GM21737 (cell line): ENCODE data around the gene MAB21L3.

Experiments used
- ATAC-seq: cut with Tn5 transposase; IDR thresholded peaks from one replicate; pipeline ENCODE4 v1.9.1; 2021; ENCODE audit warnings: mild to moderate bottlenecking, moderate library complexity; ENCODE audit not compliant: unreplicated experiment

MAB21L3 gene

DNA sequence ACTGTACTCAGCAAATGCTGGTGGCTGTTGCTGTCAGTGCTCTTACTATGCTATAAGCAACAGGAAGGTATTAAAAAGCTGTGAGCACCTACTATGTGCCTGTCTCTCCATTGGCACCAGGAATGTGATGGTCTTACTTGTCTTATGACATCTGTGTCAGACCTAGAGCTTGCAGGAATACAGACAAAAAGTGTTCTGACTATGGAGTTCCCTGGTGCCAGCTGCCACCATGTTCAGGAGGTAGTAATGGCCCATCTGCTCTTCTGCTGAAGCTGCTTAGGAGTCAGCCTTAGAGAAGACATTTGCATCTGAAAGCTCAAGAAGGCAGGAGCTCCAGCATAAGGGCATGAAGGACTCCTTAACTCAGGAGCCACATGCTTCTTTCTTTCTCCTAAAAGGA lies 52.3 kb downstream of the MAB21L3 start:
- no peak for ATAC-seq

DNA sequence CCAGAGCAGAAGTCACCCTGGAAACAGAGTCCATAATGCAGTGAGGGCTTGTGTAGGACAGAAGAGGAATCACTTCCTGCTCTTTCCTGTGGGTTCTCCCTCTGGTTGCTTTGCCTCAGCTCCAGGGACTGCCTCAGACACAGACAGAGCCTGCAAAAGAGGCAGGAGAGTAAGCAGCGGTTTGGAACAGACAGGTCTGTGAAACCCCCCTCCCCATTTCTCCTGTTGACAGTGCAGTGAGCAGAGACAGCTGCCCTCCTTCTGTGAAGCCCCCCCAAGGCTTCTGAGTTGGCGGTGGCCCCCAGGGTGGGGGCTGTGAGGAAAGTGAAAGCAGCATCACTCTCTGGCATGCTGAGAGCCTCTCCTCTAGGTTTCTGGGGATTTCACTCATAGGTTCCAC lies 53.0 kb downstream of the MAB21L3 start:
- ATAC-seq, result no peak

DNA sequence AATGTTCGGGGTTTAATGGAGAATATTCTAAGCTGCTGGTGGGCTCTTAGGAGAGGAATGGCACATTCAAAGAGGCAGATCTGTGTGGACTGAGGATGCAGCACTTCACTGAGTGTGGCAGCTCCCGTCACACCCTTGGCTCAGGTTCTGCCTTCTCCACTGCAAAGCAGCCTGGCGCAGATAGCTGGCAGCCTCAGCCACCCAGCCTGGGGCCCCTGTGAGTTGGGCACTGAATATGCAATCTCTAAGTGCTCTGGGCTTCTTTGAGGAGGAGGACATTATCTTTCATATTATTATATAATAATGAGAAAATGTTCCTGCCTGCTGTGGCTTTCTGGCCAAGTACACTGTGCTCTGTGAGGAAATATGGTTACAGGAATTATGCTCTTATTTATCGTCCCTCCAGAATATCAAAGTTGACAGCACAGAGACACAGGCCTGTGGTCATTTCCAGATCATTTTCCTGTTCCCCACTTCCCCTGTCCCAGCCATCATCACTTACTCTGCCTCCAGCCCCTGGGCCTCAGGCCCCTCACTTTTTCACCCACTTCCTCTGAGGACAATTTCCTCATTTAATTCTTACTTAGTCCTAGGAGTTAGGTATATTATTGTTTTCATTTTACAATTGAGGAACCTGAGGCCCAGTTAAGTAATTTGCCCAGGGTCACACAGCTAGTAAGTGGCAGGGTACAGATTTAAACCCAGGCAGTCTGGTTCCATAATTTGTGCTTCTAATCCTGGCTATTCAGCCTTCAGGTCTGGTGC lies 53.6 kb downstream of the MAB21L3 start:
- no peak for ATAC-seq

DNA sequence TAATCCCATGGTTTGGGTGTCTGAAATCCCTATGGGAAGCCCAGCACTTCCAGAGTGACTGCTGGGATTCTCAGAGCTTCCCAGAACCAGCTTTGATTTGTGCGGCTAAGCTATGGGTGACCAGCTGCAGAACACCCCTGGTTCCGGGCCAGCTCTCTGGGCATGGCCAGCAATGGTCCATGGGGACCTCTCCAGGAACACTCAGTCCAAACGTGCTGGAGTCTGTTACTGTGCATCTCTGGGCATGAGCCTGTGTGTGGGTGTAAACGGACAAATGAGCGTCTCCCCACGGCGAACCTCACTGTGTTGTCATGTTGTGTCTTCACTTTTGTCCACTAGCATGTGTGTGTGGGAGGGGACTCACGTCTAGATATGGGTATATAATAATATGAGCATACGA lies 54.4 kb downstream of the MAB21L3 start:
- ATAC-seq, result no peak

DNA sequence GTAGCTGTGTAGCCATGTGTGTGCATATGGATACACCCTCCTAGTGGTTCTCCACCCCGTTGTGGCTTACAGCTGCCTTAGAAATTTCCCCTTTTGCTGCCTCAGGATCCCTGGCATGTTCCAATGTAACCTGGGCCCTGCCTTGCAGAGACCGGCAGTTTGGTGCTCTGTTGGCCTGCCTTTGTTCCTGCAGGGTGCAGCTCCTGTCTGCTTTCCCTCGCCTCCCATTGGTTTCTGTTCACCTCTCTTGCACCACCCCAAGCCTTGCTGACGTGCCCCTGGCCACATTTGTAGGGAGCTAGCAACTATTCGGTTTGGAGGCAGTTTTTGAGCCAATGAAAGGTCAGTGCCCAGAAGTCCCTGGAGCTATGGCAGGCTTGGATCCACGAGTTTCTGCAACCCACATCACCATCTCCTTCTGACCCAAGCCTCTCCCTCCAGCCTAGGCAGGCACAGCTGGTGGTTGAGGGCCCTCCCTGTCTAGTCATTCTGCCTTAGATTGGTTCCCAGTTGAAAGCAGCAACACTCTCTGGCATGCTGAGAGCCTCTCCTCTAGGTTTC lies 54.9 kb downstream of the MAB21L3 start:
- ATAC-seq, result no peak

DNA sequence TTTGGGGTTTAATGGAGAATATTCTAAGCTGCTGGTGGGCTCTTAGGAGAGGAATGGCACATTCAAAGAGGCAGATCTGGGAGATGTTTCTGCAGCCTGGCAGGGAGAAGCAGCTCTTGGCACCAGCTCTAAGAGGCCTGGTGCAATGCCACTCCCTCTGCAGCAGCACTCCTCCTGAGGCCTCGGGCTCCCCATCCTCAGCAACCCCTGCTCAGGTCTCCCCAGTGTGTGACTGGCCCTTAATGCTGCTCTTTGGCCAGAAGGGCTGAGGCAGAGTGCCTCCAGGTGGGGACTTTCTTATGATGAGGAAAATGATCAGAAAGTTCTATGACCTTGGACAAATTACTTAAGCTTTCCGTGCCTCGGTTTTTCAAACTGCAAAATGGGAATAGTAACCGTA lies 55.5 kb downstream of the MAB21L3 start:
- no peak for ATAC-seq

DNA sequence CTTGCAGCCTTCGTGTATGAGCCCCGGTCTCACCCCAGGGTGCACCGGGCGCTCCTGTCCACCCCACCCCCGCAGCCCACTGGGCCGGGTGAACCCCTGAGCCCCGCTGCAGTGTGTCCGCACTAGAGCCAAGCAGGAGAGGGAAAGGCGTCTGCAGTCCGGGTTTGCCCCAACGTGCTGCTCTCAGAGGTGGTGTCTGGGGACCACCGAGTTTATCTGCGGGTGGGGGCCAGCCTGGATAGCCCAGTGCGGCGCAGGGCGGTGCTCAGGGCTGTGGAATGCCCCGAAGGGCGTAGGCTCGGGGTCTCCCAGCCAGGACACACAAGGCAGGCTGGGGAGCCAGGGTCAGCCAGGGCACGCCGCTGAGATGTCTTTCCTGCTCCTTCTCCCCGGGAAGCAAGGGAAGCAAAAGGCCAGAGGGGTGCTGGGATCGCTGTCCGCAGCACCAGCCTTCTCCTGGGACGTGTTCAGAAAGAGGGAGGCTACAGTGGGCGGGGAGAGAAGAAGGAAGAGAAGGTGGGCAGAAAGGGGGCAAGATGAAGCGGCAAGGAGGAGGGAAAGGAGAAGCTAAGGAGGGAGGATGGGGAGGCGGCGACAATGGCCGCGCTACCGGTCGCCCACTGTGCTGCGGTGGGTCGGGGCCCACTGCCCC lies 56.6 kb downstream of the MAB21L3 start:
- no peak for ATAC-seq

DNA sequence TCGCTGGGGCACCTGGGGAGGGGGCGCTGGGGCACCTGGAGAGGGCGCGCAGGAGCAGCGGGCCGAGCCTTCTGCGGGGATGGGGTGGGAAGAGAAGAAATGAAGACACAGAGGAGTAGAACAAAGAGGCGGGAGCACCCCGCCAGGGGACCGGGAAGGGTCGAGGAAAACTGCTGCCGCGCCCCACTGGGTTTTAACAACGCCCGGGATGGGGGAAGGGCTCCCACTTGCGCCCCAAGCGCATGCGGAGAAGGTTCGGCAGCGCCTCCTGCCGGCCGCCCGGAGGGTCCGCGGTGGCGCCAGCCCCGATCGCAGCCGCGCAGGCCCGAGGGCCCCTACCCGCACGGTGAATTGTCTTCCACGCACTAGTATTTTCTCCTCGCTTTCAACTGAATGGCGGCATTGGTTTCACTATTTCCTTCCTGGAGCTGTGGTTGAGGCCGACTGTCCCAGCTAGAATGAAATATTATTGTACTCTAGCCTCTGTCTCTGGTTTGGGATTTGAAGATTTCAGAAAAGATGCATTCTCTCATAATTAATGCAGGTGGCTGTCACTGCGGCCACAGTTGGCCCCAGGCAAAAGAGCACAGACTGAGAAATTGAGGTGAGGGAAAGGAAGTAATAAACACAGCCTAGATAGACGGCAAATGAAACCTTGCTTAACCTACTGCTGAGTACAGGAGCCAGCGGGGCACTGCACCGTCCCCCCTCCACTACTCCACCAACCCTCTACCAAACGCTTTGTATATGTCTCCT lies 57.3 kb downstream of the MAB21L3 start:
- ATAC-seq, result no peak

DNA sequence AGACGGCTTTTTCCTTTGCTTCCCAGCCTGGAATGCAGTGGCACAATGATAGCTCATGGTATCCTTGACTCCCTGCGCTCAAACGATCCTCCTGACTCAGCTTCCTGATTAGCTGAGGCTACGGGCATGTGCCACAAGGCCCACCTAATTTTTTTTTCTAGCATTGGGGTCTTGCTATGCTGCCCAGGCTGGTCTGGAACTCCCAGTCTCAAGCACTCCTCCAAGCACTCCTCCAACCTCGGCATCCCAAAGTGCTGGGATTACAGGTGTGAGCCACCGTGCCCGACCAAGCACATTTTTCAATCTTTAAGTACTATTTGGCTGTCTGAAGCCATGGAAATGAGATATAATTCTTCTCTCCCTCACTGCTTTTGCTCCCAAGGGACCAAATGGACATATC lies 58.7 kb downstream of the MAB21L3 start:
- no peak for ATAC-seq

DNA sequence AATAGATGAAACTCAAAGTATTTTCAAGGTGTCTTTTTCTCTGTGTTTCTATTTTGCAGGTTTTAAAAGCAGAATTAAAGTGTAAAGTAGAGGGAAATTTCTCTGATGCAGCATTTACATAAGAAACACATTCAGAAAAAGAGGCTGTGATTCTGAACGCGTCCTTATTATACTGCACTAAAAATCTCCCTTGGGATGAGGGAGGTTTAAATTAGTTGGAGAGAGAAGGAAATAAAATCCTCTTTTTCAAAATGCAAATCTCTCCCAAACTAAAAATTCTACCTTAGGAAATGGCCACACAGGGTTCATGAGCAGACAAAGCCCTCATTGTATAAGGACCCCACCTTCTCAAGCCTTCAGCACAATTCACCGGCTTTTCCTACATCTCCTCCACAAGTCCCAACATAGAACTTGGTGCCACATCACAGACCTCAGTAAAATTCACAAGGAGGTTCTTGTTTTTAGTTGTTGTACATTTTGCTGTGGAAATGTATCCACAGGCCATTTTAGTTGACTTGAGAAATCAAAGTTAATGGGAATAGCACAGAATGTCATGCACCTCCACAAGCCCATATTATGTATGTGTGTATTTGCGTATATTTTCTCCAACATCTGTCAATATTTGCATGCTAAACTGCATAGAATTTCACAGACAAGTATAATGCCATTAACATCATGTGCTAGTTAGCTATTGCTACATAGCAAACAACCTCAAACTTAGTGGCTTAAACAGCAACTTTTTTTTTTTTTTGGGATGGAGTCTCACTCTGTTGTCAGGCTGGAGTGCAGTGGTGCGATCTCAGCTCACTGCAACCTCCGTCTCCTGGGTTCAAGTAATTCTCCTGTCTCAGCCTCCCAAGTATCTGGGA lies 59.8 kb downstream of the MAB21L3 start:
- ATAC-seq, result no peak

DNA sequence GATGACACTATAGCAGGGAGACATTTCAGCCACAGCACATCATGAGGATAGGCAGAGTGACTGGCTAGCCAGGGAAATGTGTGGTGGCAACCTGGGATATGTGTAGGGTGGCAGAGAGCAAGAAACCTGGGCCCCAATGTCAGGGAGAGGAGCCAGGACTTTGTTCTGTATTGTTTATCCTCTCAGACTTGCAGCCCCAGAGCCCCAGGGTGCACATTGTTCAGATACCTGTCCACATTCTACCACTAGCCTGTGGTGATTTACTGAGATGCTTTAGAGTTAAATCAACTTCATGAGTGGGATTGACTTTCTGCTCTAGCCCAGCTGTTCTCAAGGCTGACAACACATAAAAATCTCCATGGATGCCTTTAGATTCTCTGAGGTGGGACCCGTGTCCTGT lies 61.5 kb downstream of the MAB21L3 start:
- ATAC-seq, result no peak

DNA sequence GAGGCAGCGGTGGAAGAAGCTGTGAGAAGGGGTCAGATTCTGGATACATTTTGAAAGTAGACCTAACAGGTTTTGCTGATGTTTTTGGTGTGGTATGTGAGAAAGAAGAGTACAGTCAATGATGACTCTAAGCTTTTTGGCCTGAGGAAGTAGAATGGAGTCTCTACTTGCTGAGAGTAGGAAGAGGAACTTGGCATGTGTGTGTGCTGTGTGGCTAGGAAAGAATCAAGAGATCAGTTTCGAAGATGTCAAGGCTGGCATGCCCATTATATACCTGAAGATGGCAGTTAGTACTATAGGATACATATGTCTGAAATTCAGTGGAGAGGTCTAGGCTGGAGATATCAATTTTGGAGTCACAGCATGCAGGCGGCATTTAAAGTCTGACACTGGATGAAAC lies 64.4 kb downstream of the MAB21L3 start:
- no peak for ATAC-seq

DNA sequence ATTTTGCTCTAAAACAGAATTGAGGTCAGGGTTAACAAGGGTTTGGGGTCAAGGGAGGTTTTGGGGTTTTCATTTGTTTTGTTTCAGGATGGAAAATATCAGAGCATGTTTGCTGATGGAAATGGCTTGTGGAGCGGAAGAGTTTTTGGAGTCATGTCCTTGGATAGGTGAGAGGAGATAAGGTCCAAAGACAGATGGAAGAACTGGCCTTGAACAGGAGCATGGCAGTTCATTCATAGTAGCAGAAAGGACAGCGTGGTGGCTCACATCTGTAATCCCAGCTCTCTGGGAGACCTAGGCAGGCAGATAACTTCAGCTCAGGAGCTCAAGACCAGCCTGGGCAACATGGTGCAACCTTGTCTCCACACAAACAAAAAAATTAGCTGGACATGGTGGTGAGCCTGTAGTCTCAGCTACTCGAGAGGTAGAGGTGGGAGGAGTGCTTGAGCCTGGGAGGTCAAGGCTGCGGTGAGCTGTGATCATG lies 65.1 kb downstream of the MAB21L3 start:
- ATAC-seq, result no peak

DNA sequence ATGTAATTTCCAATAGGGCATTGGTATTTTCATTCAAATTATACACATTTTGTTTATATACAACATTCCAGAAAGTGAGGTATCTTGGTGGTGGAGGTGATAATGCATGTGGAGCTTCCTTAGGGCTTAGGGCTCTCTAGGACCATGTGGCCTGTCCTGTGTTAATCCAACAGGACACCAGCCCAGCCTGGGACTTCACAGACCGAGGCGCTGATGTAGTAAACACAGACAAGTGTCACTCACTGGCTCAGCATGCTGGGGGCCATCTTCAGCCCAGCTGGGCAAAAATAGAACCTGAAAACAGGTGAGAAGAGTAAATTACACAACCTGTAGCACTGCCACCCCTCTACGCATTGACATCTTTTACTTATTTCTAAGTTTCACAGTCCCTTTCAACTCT lies 66.7 kb downstream of the MAB21L3 start:
- no peak for ATAC-seq

DNA sequence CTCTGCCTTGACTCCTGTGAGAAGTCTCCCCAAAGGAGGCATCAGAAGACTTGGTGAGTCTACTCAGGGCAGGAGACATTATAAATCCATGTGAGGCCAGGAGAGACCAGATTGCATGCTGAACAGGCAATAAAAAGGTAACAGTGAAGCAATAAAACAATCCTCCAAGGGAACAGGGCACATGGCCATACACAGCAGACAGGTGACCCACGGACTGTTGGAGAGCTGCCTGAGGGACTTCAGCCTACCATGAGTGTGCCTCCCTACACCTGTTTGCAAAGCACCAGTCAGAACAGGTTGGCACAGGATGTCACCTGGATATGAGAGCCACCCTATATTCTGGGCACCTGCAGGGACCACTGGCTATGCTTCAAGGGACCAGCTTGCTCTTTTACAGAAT lies 67.6 kb downstream of the MAB21L3 start:
- ATAC-seq, result no peak

DNA sequence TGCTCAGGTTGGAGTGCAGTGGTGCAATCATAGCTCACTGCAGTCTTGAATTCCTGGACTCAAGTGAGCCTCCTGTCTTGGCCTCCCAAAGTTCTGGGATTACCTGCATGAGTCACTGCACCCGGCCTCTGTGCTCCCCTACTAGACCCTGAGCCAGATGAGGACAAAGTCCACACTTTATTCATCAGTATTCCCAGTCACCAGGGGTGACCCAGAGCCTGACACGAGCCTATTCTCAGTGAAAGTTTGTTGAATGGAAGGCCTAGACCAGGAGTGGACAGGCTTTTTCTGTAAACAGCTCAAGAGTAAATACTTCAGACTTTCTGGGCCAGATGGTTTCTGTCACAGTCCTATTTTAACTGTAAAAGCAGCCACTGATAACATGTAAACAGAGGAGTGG lies 68.2 kb downstream of the MAB21L3 start:
- ATAC-seq, result no peak

DNA sequence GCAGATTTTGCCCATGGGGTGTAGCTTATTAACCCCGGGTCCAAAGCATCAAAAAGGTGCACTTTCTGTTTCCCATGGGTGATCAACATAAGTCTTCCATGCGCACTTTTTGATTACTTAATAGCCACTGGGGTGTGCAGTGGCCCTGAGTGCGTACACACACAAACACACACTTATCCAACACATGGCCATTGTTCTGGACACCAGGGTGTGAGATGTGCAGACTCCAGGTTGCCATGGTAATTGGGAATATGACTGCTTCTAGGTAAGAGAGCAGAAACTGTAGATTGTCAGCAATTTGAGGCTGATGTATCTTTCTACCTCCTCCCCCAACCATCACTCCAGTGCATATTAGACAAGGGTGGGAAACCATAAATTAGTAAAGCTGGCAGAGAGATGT lies 68.8 kb downstream of the MAB21L3 start:
- ATAC-seq, result no peak

DNA sequence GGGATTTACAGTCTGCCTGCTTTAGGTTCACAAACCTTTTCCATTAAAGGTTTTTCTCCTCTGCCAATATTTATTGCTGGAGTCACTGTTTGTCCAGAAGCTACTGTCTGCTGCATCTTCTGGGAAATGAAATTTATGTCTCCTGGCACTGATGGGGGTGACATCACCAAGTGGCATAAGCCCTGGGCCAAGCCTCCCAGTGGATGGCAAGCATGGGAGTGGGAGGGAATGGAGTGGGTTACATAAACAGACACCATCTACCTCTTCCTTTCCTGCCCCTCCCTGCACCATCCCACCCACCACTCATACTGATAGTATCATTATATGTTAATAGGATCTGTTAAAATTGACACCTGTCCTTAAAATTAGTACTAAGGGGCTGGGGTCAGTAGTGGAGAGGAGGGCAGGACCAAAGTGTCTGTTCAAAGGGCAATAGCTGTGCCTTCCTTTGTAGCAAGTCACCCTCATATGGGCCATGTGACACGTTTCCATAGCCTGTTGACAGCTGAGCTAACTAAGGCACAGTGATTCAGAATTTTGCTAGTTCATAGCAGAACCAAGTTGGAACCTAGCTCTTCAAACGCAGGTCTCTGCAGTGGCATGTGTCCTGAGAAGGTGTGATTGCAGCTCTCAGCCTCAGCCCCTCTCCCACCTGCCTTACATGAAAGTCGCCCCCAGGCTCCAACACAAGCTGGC lies 71.0 kb downstream of the MAB21L3 start:
- no peak for ATAC-seq
